Measurements from ENCODE around the gene BFSP2. TPM values are rescaled to one million over a fixed set of nuclear protein-coding genes. Genes with fewer than 3 reads are reported as not detected.

The BFSP2 gene
- total RNA-seq, 1 experiment from 2014 or later: 0.67 TPM

GRCh38 chr3:133442518-133442917 lies 42.7 kb downstream of the BFSP2 start:
- peaks cover 42% of the 10 kb centered on the region for H3K4me1 ChIP-seq (ENCODE audit: control insufficient read depth, insufficient read depth, low read length)
- H3K27me3 ChIP-seq (ENCODE audit: control insufficient read depth, insufficient read depth, low read length): no peaks in the 10 kb centered on the region
- peak overlapping the region; percentile 92 for H3K27ac ChIP-seq (ENCODE audit: low read length)
- in situ Hi-C loops (cut with HindIII; ENCODE audit: low pct_unique_long_range_greater_than_20kb, low sequenced_read_pairs): no loop called here
- no peak overlapping the region for H3K4me3 ChIP-seq (ENCODE audit: low read depth in 2 of 2, low read length in 2 of 2)
- intact Hi-C loops (cut with micrococcal nuclease; ENCODE audit: unreplicated experiment): no loop called here
- DNase-seq (ENCODE audit: low read depth, low spot score) (no peak), ATAC-seq (no peak)
- ChIA-PET CTCF (interaction anchor here (1.0 kb wide), 1 partner anchor 11 kb away, joined by 4 read pairs; no protein-coding TSS in a partner anchor), POLR2A (interaction anchor here (1.1 kb wide), 1 partner anchor 135 kb away, joined by 3 read pairs; no protein-coding TSS in a partner anchor)
- H3K9me3 ChIP-seq (ENCODE audit: control insufficient read depth, insufficient read depth, low read depth, low read length): no peaks in the 10 kb centered on the region
- H3K36me3 ChIP-seq (ENCODE audit: control insufficient read depth, insufficient read depth, low read length): no peaks in the 10 kb centered on the region
- TF ChIP-seq TCF7L2 (IDR thresholded peaks at IDR 0.05; ENCODE audit: low read depth, low read length): no peak
- TF ChIP-seq, protein P1, sequence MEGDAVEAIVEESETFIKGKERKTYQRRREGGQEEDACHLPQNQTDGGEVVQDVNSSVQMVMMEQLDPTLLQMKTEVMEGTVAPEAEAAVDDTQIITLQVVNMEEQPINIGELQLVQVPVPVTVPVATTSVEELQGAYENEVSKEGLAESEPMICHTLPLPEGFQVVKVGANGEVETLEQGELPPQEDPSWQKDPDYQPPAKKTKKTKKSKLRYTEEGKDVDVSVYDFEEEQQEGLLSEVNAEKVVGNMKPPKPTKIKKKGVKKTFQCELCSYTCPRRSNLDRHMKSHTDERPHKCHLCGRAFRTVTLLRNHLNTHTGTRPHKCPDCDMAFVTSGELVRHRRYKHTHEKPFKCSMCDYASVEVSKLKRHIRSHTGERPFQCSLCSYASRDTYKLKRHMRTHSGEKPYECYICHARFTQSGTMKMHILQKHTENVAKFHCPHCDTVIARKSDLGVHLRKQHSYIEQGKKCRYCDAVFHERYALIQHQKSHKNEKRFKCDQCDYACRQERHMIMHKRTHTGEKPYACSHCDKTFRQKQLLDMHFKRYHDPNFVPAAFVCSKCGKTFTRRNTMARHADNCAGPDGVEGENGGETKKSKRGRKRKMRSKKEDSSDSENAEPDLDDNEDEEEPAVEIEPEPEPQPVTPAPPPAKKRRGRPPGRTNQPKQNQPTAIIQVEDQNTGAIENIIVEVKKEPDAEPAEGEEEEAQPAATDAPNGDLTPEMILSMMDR (IDR thresholded peaks at IDR 0.05): no peak
- no peak for TF ChIP-seq POLR2AphosphoS5 (IDR thresholded peaks at IDR 0.05; ENCODE audit: low read depth, low read length)
- TF ChIP-seq, protein P2, sequence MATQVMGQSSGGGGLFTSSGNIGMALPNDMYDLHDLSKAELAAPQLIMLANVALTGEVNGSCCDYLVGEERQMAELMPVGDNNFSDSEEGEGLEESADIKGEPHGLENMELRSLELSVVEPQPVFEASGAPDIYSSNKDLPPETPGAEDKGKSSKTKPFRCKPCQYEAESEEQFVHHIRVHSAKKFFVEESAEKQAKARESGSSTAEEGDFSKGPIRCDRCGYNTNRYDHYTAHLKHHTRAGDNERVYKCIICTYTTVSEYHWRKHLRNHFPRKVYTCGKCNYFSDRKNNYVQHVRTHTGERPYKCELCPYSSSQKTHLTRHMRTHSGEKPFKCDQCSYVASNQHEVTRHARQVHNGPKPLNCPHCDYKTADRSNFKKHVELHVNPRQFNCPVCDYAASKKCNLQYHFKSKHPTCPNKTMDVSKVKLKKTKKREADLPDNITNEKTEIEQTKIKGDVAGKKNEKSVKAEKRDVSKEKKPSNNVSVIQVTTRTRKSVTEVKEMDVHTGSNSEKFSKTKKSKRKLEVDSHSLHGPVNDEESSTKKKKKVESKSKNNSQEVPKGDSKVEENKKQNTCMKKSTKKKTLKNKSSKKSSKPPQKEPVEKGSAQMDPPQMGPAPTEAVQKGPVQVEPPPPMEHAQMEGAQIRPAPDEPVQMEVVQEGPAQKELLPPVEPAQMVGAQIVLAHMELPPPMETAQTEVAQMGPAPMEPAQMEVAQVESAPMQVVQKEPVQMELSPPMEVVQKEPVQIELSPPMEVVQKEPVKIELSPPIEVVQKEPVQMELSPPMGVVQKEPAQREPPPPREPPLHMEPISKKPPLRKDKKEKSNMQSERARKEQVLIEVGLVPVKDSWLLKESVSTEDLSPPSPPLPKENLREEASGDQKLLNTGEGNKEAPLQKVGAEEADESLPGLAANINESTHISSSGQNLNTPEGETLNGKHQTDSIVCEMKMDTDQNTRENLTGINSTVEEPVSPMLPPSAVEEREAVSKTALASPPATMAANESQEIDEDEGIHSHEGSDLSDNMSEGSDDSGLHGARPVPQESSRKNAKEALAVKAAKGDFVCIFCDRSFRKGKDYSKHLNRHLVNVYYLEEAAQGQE (IDR thresholded peaks at IDR 0.05; ENCODE audit: insufficient read depth in 1 of 2, low read depth in 2 of 2, low read length in 1 of 2): no peak
- TF ChIP-seq SIN3A (IDR thresholded peaks at IDR 0.05; ENCODE audit: borderline replicate concordance, insufficient read depth, low read depth, low read length): no peak
- no TSS peak for BruUV-seq (replicated peaks)

DNA sequence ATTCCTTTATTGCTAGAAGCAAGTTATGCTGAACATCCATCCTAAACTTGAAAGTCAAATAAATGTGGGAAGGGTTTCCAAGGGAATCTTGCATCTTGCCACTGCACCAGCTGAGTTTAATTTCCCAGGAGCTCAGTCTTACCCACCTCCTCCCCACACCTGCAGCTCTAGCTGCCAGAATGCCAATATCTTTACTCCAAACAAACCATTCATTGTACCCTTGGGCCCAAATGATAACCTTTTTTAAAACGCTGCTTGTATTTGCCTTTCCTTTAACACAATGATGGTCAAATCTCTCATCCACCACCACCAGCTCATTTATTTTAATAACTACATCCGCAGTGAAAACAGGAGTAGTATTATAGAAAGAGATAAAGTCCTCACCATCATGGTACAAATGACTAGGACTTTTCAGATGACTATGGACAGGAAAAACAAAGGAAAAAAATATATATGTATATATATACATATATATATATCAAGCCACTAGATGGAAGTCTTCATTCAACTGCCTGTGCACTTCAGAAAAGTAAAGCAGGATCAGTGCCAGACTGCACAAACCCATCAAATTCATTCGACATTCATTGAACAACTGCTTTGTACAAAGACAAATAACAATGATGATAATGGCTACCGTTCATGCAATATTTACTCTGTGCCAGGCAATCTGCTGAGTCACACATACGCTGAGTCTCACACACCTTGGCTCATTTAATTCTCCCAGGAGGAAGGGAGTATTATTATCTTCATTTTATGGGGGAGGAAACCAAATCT lies 44.0 kb downstream of the BFSP2 start:
- Histone ChIP-seq H3K9me3 (ENCODE audit: control insufficient read depth, insufficient read depth, low read depth, low read length) (no peaks in the 10 kb centered on the region), H3K4me3 (ENCODE audit: low read depth in 2 of 2, low read length in 2 of 2) (no peak overlapping the region), H3K27me3 (ENCODE audit: control insufficient read depth, insufficient read depth, low read length) (no peaks in the 10 kb centered on the region), H3K4me1 (ENCODE audit: control insufficient read depth, insufficient read depth, low read length) (peaks cover 45% of the 10 kb centered on the region), H3K36me3 (ENCODE audit: control insufficient read depth, insufficient read depth, low read length) (no peaks in the 10 kb centered on the region), H3K27ac (ENCODE audit: low read length) (peak overlapping the region; percentile 92)
- ChIA-PET CTCF (interaction anchor here (0.6 to 1.0 kb wide), 4 partner anchors 10 to 698 kb away, joined by 3 to 5 read pairs (median 4); partner anchors contain the start of gene TOPBP1), POLR2A (interaction anchor here (0.7 to 1.1 kb wide), 2 partner anchors 134 to 499 kb away, joined by 3 read pairs; no protein-coding TSS in a partner anchor)
- BruUV-seq (replicated peaks): no TSS peak
- in situ Hi-C loops (cut with HindIII; ENCODE audit: low pct_unique_long_range_greater_than_20kb, low sequenced_read_pairs): no loop called here
- ATAC-seq (peak; percentile 93), DNase-seq (ENCODE audit: low read depth, low spot score) (peak; percentile 67)
- intact Hi-C loops (cut with micrococcal nuclease; ENCODE audit: unreplicated experiment): loop anchor here (1.0 kb wide), 1 partner anchor 134 kb away; no protein-coding TSS in a partner anchor
- peak; percentile 94 for TF ChIP-seq POLR2AphosphoS5 (IDR thresholded peaks at IDR 0.05; ENCODE audit: low read depth, low read length)
- TF ChIP-seq, protein P2 (IDR thresholded peaks at IDR 0.05; ENCODE audit: insufficient read depth in 1 of 2, low read depth in 2 of 2, low read length in 1 of 2): peak in 1 of 2 experiments; percentile 32; a peak in 1 of 4 replicates
- TF ChIP-seq TCF7L2 (IDR thresholded peaks at IDR 0.05; ENCODE audit: low read depth, low read length): peak; percentile 73
- TF ChIP-seq, protein P1 (IDR thresholded peaks at IDR 0.05): peak; percentile 63; the same call in 1 of the 2 replicates
- no peak for TF ChIP-seq SIN3A (IDR thresholded peaks at IDR 0.05; ENCODE audit: borderline replicate concordance, insufficient read depth, low read depth, low read length)

Measured in Panc1 (cell line).